DMS53 treated with DMSO at 0.1 percent for 48 hours (cell line): ENCODE measurements around the gene COMMD1.
"Not testable (repeated sequence)": the region's sequence is repeated elsewhere in the genome, so short reads cannot be mapped to it uniquely, and the experiment has no call there.

Experiments
- DNase-seq: peaks from one replicate; lab custom pipeline; 2025; ENCODE audit not compliant: unreplicated experiment; lab: John Stamatoyannopoulos, UW

The COMMD1 gene

DNA sequence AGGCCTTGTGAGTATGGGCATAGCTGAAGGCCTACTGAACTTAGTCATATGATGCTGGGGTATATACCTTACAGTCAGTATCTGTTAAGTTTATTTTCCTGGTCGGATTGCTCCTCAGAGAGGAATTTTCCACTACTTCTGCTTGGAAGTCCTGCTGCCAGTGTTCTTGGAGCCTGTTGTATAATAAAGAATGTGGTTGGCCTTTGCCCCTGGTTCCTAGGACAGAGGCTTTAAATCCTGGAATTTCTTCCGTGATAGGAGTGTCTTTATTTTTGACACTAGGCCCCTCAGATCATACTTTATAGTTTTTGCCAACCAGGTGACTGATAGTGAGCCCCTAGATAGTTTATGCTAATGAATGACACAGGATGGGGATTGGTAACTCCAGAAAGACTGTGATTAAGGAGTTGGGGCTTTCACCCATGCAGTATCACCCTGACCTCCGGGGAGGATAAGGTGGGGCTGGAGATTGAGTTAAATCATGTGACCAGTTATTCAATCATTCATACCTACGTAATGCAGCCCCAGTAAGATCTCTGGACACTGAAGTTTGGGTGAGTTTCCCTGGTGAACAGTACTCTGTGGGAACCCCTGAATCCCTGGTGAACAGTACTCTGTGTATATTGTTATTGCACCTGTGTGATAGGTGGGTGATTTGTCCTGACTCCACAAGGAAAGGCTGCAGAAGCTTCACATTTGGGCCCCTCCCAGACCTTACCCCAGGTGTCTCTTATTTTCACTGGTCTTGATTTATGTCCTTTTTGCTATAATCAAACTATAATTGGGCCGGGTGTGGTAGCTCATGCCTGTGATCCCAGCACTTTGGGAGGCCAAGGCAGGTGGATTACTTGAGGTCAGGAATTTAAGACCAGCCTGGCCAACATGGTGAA is 56.9 kb downstream of the COMMD1 start:
- DNase-seq: no peak

- no peak for DNase-seq
These were observed 60.7 kb downstream of the COMMD1 start for GRCh38 chr2:61966087-61966727.

DNA sequence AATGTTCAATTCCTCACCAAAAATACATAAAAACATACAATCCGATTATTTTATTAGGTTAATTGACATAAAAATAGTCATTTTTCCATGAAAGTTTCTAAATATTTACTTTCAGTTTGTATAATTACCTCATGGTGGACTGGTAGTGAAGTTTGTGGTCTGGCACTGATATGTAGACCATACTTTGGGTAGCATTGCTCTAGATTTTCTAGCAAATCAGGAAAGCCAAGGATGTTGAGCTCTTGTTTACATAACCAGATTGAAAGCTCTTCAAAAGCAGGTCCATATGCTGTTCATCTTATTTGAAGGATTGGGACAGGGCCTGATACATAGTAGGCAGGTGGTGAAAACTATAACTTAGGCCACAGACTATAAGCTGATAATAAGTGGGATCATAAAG is 61.8 kb downstream of the COMMD1 start:
- DNase-seq: no peak

- no peak for DNase-seq
These were observed 63.9 kb downstream of the COMMD1 start for GRCh38 chr2:61969376-61969775.

DNA sequence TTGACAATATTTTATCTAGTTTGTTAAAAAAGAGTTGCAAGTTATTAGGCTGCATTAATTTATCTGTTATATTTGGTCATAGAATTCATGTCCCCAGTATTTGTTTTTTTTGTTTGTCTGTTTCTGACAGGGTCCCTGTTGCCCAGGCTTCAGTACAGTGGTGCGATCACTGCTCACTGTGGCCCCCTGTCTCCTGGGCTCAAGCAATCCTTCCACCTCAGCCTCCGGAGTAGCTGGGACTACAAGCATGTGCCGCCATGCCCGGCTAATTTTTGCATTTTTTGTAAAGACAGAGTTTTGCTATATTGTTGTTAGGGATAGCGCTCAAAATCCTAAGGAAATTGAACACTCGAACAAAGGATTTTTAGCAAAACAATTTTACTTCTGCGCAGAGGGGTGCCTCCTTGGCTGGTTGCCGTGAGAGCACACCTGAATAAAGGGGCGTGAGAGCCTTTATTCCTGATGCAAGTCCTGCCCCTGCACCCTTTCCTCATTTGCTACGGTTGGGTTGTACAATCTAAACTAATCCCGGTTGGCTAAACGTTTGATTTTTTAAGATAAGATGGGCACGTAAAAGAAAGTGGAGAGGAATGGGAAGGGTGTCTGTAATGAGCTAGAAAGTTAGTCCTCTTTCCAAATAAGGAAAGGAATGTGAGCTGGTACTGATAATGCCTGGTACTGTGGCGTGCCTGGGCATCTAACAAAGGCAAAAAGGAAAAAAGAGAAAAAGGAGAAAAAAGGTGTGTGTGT is 65.5 kb downstream of the COMMD1 start:
- DNase-seq: no peak

DNA sequence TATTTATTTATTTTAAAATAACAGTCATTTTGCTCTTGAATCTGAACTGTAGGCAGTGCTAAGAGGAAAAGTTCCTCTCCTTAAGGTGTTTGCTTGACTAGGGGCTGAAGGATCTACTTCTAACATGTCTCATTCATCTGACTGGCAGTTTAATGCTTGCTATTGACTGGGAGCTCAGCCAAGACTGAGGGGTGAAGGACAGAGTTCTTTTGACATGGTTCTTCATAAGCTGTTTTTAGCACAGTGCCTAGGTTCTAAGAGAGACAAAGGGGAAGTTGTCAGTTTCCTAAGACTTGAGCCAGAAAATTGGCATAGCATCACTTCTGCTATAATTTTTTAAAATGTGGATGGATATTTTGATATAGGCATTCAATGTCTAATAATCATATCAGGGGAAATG is 73.0 kb downstream of the COMMD1 start:
- no peak for DNase-seq

DNA sequence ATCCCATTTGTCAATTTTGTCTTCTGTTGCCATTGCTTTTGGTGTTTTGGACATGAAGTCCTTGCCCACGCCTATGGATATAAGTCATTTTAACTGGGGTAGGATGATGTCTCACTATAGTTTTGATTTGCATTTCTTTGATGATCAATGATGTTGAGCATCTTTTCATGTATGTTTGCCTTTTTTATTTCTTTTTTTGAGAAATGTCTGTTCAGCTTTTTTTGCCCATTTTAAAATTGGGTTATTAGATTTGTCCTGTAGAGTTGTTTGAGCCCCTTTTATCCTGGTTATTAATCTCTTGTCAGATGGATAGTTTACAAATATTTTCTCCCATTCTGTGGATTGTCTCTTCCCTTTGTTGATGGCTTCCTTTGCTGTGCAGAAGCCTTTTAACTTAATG is 75.3 kb downstream of the COMMD1 start:
- no peak for DNase-seq

DNA sequence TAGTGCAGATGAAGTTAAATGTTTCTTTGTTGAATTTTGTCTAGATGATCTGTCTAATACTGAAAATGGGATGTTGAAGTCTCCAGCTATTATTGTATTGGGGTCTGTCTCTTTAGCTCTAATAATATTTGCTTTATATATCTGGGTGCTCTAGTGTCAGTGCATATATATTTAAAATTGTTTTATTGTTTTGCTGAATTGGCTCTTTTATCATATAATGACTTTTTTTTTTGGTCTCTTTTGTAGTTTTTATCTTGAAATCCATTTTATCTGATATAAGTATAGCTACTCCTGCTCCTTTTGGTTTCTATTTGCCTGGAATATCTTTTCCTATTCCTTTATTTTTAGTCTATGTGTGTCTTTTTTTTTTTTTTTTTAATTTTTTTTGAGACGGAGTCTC is 79.2 kb downstream of the COMMD1 start:
- DNase-seq: no peak

- no peak for DNase-seq
These were observed 83.2 kb downstream of the COMMD1 start for GRCh38 chr2:61988462-61989366.

- DNase-seq: peak; percentile 50
These were observed 88.0 kb downstream of the COMMD1 start for GRCh38 chr2:61993422-61994024.

DNA sequence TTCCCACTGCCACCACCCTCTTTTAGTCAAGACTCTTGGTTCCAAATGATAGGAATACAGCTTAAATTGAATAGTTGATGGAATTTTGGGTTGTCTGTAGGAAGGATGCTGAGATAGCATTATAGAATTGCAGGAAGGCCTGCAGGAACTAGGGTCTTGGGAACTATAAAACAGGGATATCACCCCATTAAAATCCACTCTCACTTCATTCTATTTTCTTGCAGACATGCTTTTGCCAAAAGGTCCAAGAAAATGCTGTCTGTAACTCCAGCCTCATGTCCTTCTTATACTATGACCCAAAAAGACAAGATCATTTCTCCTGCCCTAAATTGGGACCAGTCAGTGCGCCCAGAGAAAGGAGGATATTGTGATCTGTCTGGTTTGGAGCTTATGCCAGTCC is 89.1 kb downstream of the COMMD1 start:
- DNase-seq: no peak

GRCh38 chr2:61995065-61995464 is 89.6 kb downstream of the COMMD1 start:
- no peak for DNase-seq

DNA sequence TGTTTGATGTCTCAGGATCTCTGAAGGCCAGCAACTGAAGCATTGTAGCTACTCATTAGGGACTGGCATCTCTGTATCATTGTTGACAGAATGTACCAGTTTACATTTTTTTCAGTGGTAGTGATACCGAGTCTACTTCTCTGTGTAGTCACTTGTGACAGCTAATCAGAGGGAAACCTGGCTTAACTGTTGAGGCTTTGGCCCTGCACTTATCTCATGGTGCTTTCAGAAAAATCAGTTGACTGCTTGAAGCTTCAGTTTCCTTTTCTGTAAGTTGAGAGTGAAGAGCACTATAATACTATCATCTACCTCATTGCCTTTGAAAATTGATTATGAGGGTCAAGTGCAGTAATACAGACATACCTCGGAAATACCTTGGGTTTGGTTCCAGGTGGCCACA is 90.0 kb downstream of the COMMD1 start:
- DNase-seq: no peak

- DNase-seq: no peak
These were observed 93.0 kb downstream of the COMMD1 start for GRCh38 chr2:61998426-61998825.

DNA sequence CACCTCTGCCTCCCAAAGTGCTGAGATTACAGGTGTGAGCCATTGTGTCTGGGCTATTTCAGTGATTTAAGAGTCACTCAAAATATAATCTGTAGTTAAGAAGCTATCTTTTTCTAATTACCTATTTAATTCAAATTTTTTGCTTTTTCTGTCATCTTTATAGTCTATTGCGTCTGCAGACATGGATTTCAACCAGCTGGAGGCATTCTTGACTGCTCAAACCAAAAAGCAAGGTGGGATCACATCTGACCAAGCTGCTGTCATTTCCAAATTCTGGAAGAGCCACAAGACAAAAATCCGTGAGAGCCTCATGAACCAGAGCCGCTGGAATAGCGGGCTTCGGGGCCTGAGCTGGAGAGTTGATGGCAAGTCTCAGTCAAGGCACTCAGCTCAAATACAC is 95.1 kb downstream of the COMMD1 start:
- no peak for DNase-seq

GRCh38 chr2:62001431-62001830 is 96.0 kb downstream of the COMMD1 start:
- DNase-seq: no peak

- not testable (repeated sequence) for DNase-seq
These were observed 99.0 kb downstream of the COMMD1 start for GRCh38 chr2:62004428-62004827.

- DNase-seq: no peak
These were observed 102.1 kb downstream of the COMMD1 start for GRCh38 chr2:62007555-62007954.

DNA sequence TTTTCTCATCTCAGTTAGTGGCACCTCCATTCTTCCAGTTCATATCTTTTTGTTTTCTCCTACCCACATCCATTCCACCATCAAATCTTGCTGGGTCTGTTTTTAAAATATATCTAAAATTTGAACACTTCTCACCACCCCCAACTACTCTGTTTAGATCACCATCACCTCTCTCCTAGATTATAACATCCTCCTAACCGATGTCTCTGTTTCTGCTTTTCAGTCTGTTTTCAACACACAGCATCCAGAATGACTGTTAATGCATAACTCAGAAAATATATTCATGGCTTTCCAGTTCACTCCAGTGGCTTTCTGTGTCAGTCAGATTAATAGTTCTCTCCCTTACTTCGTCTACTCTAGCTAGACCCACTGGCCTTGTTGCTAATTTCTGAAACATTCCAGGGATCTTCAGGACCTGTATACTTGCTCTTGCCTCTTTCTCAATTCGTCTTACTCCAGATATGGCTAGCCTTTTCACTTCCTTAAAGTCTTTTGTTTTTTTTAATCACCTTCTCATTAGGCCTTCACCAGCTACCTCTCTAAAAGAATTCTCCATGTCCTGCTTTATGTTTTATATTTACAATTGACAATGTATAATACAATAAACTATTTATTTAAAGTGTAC is 105.3 kb downstream of the COMMD1 start:
- DNase-seq: no peak

DNA sequence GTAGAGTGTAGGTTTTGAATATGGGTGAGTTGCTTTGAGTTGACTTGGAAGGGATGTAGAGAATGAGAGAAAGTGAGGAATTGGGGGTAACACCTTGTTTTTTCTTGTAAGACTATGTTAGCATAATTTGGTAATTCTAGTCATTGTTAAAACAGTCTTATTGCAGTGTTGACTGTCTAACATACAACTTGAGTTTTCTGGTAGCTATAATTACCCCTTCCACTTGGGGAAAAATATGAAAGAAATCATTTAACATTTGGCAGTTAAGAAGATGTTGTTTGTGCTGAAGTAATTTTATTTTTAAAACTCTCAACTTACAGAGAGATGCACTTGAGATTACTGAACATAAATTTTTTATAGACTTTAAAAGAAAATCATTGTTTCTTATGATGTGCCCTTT is 108.2 kb downstream of the COMMD1 start:
- DNase-seq: no peak
